Measurements from ENCODE around the gene IL37. TPM values are rescaled to one million over a fixed set of nuclear protein-coding genes. Genes with fewer than 3 reads are reported as not detected.

IL37 gene
- total and polyA plus RNA-seq, 2 of the 13 experiments (the other 11 are each of a cell fraction or from before 2014, with no cell fraction given), result not detected

- Histone ChIP-seq H3K27me3 (ENCODE audit: control insufficient read depth in 1 of 2, insufficient read depth in 2 of 2, low read length in 2 of 2) (peaks cover 0 to 5% of the 10 kb centered on the region in 2 experiments; a peak in 2 of 5 replicates), H3K79me2 (ENCODE audit: insufficient read depth, low read length) (no peaks in the 10 kb centered on the region), H3K4me1 (ENCODE audit: insufficient read depth, low read length) (no peaks in the 10 kb centered on the region), H3K36me3 (replicated peaks in 1 of 2; ENCODE audit: control insufficient read depth in 1 of 2, insufficient read depth in 2 of 2, low read length in 2 of 2) (no peaks in the 10 kb centered on the region), H3K9ac (ENCODE audit: insufficient read depth, low read depth, low read length) (no peak overlapping the region), H3K27ac (ENCODE audit: extremely low read length, insufficient read depth, low read length) (no peak overlapping the region), H3K4me2 (ENCODE audit: low read depth, low read length) (no peak overlapping the region), H3K4me3 (replicated peaks in 1 of 3; ENCODE audit: insufficient read depth in 1 of 3, low read depth in 2 of 3, low read length in 3 of 3) (no peak overlapping the region), H2AFZ (ENCODE audit: low read length) (no peak overlapping the region), H4K20me1 (ENCODE audit: insufficient read depth, low read length) (no peaks in the 10 kb centered on the region), H3K9me3 (ENCODE audit: low read length) (no peaks in the 10 kb centered on the region)
- POLR2A ChIA-PET, result no interaction called here
- WGBS (ENCODE audit: low lambda C conversion rate), result 26% methylated on average over 2 of the region's 2 CpGs
- in situ Hi-C loops (cut with HindIII; ENCODE audit: extremely low pct_ligation_motif_present, low pct_unique_long_range_greater_than_20kb) (no loop called here), intact Hi-C loops (cut with micrococcal nuclease; ENCODE audit: unreplicated experiment) (no loop called here)
- no peak for ATAC-seq
- FAIRE-seq, result no peak
- BruUV-seq (replicated peaks), result no TSS peak
- CTCF ChIA-PET (ENCODE audit: low intra/inter-chr PET ratio, low total read pairs), result no interaction called here
- no peak for DNase-seq (ENCODE audit: low spot score)
- TF ChIP-seq ZNF280D (CRISPR knock-in tag; IDR thresholded peaks at IDR 0.05) (no peak), MXD4 (CRISPR knock-in tag; IDR thresholded peaks at IDR 0.05) (no peak), ZNF354B (CRISPR knock-in tag; IDR thresholded peaks at IDR 0.05) (no peak), LBX2 (CRISPR knock-in tag; IDR thresholded peaks at IDR 0.05; ENCODE audit: borderline replicate concordance) (no peak), ZNF615 (CRISPR knock-in tag; IDR thresholded peaks at IDR 0.05; ENCODE audit: borderline replicate concordance) (no peak), CENPX (CRISPR knock-in tag; IDR thresholded peaks at IDR 0.05) (no peak), UBTF (CRISPR knock-in tag; IDR thresholded peaks at IDR 0.05) (no peak), POGZ (CRISPR knock-in tag; IDR thresholded peaks at IDR 0.05) (no peak), ZNF850 (CRISPR knock-in tag; conservative IDR thresholded peaks at IDR 0.05) (no peak), WIZ (CRISPR knock-in tag; IDR thresholded peaks at IDR 0.05) (no peak), ZNF18 (CRISPR knock-in tag; IDR thresholded peaks at IDR 0.05; ENCODE audit: insufficient replicate concordance) (no peak), NFE2L2 (IDR thresholded peaks at IDR 0.05; ENCODE audit: low read length) (no peak), ZBTB8A (CRISPR knock-in tag; IDR thresholded peaks at IDR 0.05; ENCODE audit: borderline replicate concordance, low read depth) (no peak), ZNF343 (CRISPR knock-in tag; IDR thresholded peaks at IDR 0.05) (no peak), ZBTB26 (CRISPR knock-in tag; IDR thresholded peaks at IDR 0.05; ENCODE audit: borderline replicate concordance) (no peak), TAF15 (IDR thresholded peaks at IDR 0.05; ENCODE audit: low read depth, low read length, poor library complexity, severe bottlenecking) (no peak), ZNF703 (CRISPR knock-in tag; IDR thresholded peaks at IDR 0.05; ENCODE audit: borderline replicate concordance) (no peak)
Measured at GRCh38 chr2:112967023-112967422, 56.1 kb downstream of the IL37 start.

All from HepG2 (cell line).